ENCODE data around the gene POFUT2. TPM values are rescaled to one million over a fixed set of nuclear protein-coding genes. Genes with fewer than 3 reads are reported as not detected.
"Not testable (repeated sequence)": the region's sequence is repeated elsewhere in the genome, so short reads cannot be mapped to it uniquely, and the experiment has no call there.

POFUT2 gene
- total RNA-seq, 2 donors from 2014 or later = 49.0 to 73.3 TPM

DNA sequence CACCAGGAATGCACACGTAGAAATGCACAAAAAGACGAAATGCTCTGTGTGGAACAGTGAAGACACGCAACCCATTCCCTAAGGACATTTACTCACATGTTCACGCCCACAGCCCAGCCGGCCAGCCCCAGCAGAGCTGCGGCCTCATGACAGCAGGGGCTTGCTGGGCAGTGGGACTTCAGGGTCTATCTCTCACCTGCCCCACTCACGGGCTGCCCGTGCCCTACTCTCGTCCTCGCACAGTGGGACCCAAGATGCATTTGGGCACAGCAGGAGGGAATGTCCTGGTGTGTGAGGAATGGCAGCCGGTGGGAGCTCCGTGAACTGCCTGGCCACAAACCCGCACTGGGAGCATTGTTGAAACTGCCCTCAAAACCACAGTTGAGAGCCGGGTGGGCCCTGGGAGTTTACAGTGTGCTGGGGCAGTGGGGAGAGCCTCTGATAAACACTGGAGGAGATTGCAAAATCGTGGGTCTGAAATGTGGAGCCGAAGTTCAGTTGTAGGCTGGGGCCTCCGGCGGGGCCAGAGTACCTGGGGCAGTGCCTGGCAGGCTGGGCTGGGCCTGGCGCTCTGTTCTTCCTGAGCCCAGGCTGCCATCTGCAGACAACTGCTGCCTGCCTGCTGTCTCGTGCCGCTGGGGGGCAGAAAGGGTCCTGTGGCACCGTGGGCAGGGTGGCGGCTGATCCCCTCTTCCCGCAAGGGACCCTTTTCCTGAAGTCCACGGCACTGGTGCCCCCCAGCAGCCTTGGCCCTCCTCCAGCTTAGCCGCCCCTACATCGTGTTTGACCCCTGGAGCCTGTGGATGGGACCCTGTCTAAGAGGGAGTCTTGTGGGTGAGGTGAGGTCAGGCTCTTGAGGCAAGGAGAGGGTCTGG is 20.7 kb upstream of the POFUT2 start:
- WGBS, 2 experiments (ENCODE audit: insufficient coverage in 1 of 2, insufficient read length in 1 of 2) = 91 to 94% methylated on average over 12 to 27 of the region's 27 CpGs
- TF ChIP-seq, protein P1, sequence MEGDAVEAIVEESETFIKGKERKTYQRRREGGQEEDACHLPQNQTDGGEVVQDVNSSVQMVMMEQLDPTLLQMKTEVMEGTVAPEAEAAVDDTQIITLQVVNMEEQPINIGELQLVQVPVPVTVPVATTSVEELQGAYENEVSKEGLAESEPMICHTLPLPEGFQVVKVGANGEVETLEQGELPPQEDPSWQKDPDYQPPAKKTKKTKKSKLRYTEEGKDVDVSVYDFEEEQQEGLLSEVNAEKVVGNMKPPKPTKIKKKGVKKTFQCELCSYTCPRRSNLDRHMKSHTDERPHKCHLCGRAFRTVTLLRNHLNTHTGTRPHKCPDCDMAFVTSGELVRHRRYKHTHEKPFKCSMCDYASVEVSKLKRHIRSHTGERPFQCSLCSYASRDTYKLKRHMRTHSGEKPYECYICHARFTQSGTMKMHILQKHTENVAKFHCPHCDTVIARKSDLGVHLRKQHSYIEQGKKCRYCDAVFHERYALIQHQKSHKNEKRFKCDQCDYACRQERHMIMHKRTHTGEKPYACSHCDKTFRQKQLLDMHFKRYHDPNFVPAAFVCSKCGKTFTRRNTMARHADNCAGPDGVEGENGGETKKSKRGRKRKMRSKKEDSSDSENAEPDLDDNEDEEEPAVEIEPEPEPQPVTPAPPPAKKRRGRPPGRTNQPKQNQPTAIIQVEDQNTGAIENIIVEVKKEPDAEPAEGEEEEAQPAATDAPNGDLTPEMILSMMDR (conservative IDR thresholded peaks at IDR 0.05) = no peak

DNA sequence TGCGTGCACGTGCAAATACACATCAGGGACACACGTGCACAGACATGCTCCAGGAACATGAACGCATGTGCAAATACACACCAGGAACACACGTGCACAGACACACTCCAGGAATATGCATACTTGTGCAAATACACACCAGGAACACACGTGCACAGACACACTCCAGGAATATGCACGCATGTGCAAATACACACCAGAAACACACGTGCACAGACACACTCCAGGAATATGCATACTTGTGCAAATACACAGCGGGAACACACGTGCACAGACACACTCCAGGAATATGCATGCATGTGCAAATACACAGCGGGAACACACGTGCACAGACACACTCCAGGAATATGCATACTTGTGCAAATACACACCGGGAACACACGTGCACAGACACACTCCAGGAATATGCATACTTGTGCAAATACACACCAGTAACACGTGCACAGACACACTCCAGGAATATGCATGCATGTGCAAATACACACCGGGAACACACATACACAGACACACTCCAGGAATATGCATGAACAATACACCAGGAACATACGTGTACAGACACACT is 20.0 kb upstream of the POFUT2 start:
- peak overlapping the region; percentile 82 for H3K27ac ChIP-seq (ENCODE audit: low read depth, low read length)
- H3K36me3 Mint-ChIP-seq (ENCODE audit: low read depth) = not testable (repeated sequence)
- 94 to 98% methylated on average over 17 of the region's 17 CpGs for WGBS, 2 experiments (ENCODE audit: insufficient coverage in 1 of 2, insufficient read length in 1 of 2)

More for the DNA sequence above, 20.7 kb upstream of the POFUT2 start:
- peaks cover 5% of the 10 kb centered on the region for H3K4me1 ChIP-seq (ENCODE audit: control insufficient read depth, insufficient read depth, low read length)
- Mint-ChIP-seq H3K27ac (peak overlapping the region; percentile 78), H3K9me3 (peaks cover 13% of the 10 kb centered on the region), H3K4me3 (no peak overlapping the region), H3K36me3 (ENCODE audit: low read depth) (peaks cover 5% of the 10 kb centered on the region), H3K27me3 (ENCODE audit: insufficient read depth) (peaks cover 3% of the 10 kb centered on the region), H3K4me1 (peaks cover 15% of the 10 kb centered on the region)
- H3K27me3 ChIP-seq (ENCODE audit: control insufficient read depth, insufficient read depth, low read length, poor library complexity, severe bottlenecking) = no peaks in the 10 kb centered on the region
- H3K36me3 ChIP-seq (ENCODE audit: control insufficient read depth, insufficient read depth, low read length) = no peaks in the 10 kb centered on the region
- peak overlapping the region; percentile 64 for H3K27ac ChIP-seq (ENCODE audit: low read depth, low read length)
- DNase-seq = peak; percentile 54
- no peak overlapping the region for H3K9ac ChIP-seq (ENCODE audit: extremely low read depth, low read length, poor library complexity, severe bottlenecking)
- no peaks in the 10 kb centered on the region for H3K9me3 ChIP-seq (ENCODE audit: control insufficient read depth, low read length)
- no peak overlapping the region for H3K4me3 ChIP-seq (ENCODE audit: low read length)

DNA sequence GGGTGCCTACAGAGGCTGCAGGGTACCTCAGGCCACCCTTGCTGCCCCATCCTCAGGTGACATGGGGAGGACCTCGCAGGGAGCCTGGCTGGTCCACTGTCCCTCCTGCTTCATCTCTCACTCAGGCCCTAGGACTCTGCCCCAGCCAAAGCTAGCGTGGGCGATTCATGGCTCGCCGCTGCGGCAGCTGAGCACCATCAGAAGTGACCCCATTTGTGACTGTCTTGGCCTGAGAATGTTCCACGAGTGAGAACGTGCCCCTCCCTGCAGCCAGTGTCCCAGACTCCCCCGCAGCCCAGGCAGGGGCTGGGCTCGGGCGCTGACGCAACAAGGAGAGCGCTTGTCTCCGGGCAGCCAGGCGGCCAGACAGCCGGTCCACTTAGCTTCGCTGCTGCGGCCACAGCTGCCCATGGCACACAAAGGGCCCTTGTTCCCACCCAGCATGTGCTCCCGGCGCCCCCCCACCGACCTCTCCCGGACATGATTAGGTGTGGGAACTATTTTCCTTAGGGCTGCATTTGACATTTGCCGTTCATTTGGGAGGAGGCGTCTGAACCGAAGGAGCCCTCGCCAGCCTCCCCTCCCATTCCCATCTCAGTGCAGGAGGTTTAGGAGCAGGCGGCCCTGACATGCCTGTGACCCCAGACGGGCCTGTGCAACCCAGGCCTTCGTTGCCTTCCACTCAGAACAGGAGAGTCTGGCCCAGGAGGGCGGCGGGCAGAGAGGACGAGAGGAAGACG is 19.3 kb upstream of the POFUT2 start:
- peaks cover 11% of the 10 kb centered on the region for H3K4me1 Mint-ChIP-seq
- no peaks in the 10 kb centered on the region for H3K27me3 ChIP-seq (ENCODE audit: control insufficient read depth, insufficient read depth, low read length, poor library complexity, severe bottlenecking)
- H3K36me3 ChIP-seq (ENCODE audit: control insufficient read depth, insufficient read depth, low read length) = no peaks in the 10 kb centered on the region
- H3K36me3 Mint-ChIP-seq (ENCODE audit: low read depth) = peaks cover 2% of the 10 kb centered on the region
- no peaks in the 10 kb centered on the region for H3K27me3 Mint-ChIP-seq (ENCODE audit: insufficient read depth)
- peaks cover 2% of the 10 kb centered on the region for H3K9me3 Mint-ChIP-seq
- no peak overlapping the region for H3K9ac ChIP-seq (ENCODE audit: extremely low read depth, low read length, poor library complexity, severe bottlenecking)
- no peak overlapping the region for H3K4me3 ChIP-seq (ENCODE audit: low read length)
- WGBS, 2 experiments (ENCODE audit: insufficient coverage in 1 of 2, insufficient read length in 1 of 2) = 82 to 91% methylated on average over 22 to 33 of the region's 33 CpGs
- no peak overlapping the region for H3K27ac Mint-ChIP-seq
- no peaks in the 10 kb centered on the region for H3K9me3 ChIP-seq (ENCODE audit: control insufficient read depth, low read length)
- peak overlapping the region; percentile 82 for H3K27ac ChIP-seq (ENCODE audit: low read depth, low read length)
- DNase-seq = peak; percentile 53
- H3K4me1 ChIP-seq (ENCODE audit: control insufficient read depth, insufficient read depth, low read length) = peaks cover 5% of the 10 kb centered on the region
- no peak overlapping the region for H3K4me3 Mint-ChIP-seq
- TF ChIP-seq, protein P1 (conservative IDR thresholded peaks at IDR 0.05) = no peak

More for the DNA sequence above, 20.0 kb upstream of the POFUT2 start:
- H3K9me3 Mint-ChIP-seq; H3K4me3 Mint-ChIP-seq; H3K4me1 ChIP-seq (ENCODE audit: control insufficient read depth, insufficient read depth, low read length); DNase-seq; H3K4me3 ChIP-seq (ENCODE audit: low read length); H3K27ac Mint-ChIP-seq; H3K27me3 Mint-ChIP-seq (ENCODE audit: insufficient read depth); H3K27me3 ChIP-seq (ENCODE audit: control insufficient read depth, insufficient read depth, low read length, poor library complexity, severe bottlenecking); H3K9me3 ChIP-seq (ENCODE audit: control insufficient read depth, low read length); H3K9ac ChIP-seq (ENCODE audit: extremely low read depth, low read length, poor library complexity, severe bottlenecking); H3K36me3 ChIP-seq (ENCODE audit: control insufficient read depth, insufficient read depth, low read length): not testable (repeated sequence)
- H3K4me1 Mint-ChIP-seq = peaks cover 11% of the 10 kb centered on the region

All from endodermal cell (in vitro differentiated cells).